ENCODE results near the gene CHST8. TPM values are rescaled to one million over a fixed set of nuclear protein-coding genes. Genes with fewer than 3 reads are reported as not detected.

CHST8 gene
- total RNA-seq, 1 donor from 2014 or later = 0.58 TPM

DNA sequence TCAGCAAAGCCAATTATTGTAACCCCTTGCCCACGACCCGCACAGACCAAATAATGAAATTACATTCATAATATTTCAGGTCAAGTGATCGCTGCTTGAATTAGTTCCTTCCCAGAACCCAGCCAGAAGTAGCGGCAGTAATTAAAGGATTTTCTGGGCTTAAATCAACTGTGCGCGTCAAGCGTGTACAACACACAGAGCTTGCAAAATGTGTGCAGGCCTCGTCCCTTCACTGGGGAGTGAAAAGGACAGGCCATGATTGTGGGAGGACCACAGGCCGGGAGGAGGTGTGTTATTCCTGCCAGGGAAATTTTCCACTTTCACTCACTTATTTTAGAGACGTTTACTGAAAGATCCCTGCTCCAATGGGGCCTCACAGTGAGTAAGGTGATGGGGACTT is 84.9 kb downstream of the CHST8 start:
- no peak for DNase-seq (ENCODE audit: extremely low read depth, low read depth, low spot score)

DNA sequence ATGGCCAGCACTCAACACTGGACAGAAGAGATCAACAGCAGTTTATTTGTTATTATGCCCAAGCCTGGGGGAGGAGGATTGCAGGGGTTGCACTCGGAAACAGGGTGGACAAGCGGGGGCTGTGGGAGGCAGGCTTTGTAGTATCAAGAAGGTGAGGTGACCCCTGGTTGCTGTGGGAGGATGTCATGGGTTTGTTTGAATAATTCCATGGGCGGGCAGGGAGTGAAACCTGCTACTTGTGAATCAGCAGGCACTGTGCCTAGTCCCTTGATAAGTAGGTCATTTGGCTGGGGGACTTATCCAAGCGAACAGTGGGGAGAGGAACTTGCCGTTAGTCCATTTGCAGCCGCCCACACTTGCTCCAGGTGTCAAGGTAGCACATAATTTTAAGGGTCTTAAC is 90.5 kb downstream of the CHST8 start:
- no peak for DNase-seq (ENCODE audit: extremely low read depth, low read depth, low spot score)

DNA sequence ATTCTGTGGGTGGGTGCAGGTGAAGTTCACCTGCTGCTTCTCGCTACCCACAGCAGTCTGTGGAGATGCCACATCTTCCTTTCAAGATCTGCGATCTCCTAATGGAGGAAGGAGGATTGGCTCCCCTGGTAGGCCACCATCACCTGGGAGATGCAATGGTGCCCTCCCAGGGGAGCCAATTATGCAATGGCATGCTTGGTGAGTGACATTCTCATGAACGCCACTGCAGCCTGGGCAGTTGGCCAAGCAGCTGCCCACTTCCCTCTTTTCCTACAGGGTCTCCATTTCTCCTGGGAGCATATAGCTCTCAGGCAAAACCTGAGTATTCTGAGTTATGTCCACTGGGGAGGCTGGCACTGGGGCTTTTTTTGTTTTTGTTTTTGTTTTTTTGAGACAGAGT is 91.4 kb downstream of the CHST8 start:
- DNase-seq (ENCODE audit: extremely low read depth, low read depth, low spot score) = no peak

DNA sequence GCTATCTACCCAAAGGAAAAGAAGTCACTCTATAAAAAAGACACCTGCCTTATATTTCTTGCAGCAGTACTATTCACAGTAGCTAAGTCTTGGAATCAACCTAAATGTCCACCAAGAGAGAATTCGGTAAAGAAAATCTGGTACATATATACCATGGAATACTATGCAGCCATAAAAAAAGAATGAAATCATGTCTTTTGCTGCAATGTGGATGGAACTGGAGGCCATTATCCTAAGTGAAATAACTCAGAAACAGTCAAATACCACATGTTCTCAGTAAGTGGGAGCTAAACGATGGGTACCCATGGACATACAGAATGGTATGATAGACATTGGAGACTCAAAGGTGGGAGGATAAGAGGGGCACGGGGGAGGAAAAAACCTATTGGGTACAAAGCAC is 92.4 kb downstream of the CHST8 start:
- DNase-seq (ENCODE audit: extremely low read depth, low read depth, low spot score) = no peak

DNA sequence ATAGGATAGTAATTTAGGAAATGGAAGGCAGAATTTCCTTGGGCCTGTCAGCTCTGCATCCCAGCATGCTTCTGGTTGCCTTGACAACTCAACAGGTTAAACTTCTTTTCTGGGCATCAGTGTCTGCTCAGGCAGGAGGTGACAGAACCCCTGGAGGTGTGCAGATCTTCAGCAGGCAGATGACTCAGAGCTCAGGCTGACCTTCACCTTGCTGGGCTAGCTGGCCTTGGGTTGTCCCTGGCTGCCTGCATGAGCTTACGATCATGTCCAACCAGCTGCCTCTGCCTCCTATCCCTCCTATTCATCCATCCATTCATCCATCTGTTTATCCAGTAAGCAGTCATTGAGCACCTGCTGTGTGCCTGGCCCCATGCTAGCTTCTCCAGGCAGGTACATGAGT is 93.7 kb downstream of the CHST8 start:
- no peak for DNase-seq (ENCODE audit: extremely low read depth, low read depth, low spot score)

DNA sequence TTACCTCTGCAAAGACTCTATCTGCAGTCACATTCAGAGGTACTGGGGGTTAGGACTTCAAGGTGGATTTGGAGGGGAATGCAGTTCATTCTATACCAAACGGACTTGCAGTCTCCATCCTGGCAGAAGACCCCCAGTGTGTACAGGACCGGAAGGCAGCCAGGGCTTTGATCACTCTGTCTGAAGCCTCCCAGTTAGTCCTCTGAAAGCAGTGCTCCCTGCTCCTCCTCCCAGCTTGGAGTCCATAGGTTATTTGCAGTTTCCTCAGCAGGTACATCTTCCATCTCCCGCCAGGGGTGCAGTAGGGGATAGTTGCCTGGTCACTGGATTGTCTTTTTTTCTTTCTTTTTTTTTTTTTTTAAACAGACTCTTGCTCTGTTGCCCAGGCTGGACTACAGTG is 96.1 kb downstream of the CHST8 start:
- DNase-seq (ENCODE audit: extremely low read depth, low read depth, low spot score) = no peak

DNA sequence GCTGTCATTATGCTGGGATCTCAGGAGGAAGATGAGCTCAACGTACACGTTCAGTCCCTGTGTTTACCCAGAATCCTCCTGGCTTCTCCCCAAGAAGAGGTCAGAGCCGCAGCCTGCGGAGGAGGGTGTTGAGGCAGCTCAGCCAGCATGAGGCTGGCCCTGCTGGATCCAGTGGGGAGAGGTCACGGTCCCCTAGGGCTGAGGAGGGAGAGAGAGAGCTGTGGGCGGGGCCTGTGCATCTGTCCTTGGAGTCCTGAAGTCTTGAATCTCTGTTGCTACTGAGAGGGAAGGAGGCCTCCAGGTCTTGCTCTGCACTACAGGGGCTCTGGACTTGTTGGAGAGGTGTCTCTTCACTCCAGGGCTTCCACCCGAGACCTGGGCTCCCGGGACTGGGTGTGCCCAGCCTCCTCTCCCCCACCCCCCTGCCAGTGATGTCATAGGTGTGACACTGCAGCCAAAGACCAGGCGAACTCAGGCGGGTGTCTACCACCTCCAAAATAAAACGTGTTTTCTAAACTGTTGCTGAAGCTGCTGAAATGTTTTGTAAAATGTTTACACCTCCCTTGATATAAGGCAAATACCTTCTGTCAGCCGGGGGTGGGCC is 97.0 kb downstream of the CHST8 start:
- DNase-seq (ENCODE audit: extremely low read depth, low read depth, low spot score) = no peak

DNA sequence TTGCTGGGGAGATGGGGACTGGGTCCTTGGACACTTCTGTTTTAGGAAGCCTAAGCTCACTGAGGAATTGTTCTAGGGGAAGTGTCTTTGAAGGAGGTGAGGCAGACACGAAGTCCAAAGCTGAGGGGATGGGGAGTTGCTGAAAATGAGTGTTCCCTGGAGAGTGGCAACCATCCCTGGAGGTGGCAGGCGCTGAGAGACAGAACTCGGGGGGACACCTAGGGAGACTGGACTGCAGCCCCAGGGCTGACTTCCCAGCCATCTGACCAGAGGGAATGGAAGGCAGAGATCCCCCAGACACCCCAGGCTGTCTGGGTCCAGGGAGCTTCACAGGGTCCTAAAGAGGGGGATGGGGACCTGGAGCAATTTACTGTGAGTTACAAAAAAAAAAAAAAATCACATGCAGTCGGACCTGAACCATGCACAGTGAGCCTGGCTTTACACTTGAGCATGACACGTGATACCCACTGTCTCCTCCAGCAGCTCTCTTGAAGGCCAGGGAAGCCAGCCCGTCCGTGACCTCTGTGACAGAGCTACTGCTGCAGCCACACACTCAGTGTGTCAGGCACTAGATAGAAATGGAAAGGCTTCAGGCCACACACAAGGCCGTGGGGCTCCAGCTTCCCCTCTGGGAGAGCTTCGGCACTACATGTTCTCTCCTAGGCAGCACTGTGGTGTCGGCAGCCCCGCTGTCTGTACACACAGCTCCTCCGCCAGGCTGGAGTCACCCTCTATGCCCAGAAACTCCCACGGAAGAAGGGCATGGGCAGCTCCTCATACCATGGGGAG is 97.8 kb downstream of the CHST8 start:
- no peak for DNase-seq (ENCODE audit: extremely low read depth, low read depth, low spot score)

DNA sequence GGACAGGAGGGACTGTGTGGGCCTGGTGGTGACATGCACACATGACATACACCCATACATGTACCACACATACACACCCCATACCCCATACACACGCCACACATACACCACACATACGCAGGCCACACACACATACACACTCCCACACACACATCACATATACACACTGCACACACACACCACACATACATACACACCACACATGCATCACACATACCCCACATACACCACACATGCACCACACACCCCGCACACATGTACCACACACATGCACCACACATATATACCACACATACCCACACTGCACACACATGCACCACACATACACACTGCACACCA is 98.4 kb downstream of the CHST8 start:
- DNase-seq (ENCODE audit: extremely low read depth, low read depth, low spot score) = no peak

DNA sequence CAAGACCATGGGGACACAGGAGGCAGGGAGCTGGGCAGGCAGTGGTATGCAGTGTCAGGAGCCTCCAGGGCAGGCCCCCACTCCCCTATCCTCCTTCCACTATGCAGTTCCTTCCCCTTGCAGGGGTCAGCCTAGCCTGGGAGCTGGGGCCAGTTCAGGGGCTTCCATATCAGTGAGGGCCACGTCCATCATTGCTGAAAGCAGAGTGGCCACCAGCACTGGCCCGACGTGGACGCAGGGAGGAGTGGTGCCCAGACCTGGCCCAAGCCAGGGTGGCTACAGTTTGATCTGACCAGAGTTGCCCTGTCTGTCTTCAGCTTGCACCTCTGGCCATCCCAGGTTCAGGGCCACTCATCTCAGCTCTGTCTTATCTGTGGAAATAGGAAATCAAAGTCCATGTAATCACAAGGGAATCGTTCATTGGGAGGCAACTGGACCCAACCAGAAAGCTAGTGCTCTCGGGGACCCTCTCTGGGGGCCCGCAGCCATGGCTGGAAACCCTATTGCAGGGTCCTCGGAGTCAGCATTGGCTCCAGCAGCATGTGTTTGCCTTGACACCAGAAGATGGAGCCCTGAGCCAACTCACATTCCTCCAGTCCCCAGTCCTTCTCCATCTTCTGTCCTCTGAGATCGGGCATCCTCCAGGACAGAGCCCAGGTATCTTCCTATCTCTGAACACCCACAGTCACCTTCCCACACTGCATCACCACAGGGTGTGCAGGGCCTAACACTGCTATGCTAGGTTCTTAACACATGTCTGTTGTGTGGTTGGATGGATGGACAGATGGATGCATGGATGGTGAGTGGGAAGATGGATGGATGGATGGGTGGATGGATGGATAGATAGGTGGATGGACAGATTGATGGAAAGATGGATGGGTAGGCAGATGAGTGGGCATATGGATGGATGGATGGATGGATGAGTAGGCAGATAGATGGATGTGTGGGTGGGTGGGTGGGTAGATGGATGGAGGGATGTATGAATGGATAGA is 99.2 kb downstream of the CHST8 start:
- DNase-seq (ENCODE audit: extremely low read depth, low read depth, low spot score) = no peak

DNA sequence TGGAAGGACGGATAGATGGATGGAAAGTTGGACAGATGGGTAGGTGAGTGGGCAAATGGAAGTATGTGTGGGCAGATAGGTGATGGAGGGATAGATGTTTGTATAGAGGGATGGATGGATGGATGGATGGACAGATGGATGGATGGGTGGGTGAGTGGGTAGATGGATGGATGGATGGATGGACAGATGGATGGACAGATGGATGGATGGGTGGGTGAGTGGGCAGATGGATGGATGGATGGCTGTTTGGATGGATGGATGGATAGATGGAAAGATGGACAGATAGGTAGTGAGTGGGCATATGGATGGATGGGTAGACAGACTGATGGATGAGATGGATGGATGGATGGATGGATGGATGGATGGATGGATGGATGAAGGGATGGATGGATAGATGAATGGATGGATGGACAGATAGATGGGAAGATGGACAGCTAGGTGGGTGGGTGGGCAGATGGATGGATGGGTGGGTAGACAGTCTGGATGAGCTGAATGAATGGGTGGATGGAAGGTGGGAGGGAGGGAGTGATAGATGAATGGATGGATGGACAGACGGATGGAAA is 100.1 kb downstream of the CHST8 start:
- DNase-seq (ENCODE audit: extremely low read depth, low read depth, low spot score) = no peak

DNA sequence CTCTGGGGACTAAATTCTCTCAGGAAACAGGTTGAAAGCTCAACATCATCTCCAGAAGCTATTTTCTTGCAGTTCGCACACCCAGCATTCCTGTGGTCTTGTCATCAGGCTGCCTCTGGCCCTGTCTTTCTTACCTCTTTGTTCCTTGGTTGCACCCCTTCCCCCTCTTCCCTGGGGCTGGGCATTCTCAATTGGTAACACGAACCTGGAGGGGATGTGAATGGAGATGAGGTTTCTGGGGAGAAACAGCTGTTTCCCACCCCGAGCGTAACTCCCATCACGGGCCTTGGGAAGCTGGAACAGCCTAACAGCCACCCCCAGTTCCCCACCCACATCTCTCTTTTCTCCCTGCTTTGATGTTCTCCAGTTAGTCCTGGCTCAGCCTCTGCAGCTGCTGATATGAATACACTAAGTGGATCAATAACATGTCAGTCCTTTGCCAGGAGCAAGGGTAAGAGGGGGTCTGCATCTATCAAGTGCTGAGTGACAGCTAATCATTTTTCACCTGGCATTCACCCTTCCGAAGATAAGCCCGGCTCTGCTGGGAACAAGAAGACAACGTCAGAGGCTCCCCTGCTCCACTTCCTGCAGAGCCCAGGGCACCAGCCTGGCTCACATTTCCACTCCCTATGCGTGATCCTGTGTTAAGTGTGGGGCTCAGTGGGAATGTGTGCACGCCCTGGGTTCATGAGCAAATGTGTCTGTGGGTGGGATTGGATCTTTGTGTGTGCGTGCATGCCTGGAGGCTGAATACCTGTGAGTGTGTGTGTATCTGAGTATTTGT is 100.9 kb downstream of the CHST8 start:
- DNase-seq (ENCODE audit: extremely low read depth, low read depth, low spot score) = no peak

DNA sequence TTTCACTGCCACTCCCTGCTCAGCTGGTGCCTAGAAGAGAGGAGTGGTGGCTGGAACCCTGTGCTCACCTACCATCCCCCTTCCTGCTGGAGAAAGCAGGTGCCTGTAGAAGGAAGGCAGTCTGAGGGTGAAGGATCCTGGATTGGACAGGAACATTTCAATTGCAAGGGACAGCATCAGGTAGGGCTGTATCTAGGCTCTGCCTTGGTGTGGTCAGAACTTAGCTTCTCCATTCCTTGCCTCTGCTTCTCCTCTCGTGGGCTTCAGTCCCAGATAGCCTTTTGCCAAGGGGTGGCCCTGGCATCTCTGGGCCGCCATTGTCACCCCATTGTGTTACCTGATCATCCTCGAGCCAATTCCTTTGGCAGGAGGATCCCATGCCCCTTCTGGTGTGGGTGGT is 101.8 kb downstream of the CHST8 start:
- no peak for DNase-seq (ENCODE audit: extremely low read depth, low read depth, low spot score)

DNA sequence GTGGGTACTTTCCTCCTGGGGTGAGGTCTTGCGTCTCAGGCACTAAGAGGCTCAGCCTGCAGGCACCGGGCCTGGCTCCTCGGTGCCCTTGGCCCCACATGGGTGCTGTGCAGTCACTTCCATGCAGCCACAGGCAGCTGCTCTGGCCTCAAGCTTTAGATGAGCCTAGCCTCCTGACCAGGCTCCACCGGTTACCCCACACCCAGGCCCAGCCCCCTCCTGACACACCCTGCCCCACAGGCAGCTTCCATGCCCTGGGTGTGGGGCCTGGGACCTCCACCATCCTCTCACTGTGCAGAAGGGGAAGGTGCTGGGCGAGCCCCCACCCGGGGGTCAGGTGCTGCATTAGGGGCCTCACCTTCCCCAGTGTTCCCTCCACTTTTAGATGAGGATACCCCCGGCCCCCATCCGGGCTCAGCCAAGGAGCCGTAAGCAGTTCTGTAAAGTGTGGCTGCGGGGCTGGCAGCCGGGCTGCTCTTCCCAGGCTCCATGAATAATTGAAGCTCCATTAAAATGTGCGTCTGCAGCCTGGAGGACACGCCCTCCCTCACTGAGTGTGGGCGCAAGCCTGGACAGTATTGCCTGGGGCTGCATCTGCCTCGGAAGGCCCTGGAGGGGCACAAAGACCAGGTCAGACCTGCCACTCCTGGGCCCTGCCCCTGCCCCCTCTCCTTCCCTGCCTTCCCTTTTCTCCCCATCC is 102.4 kb downstream of the CHST8 start:
- DNase-seq (ENCODE audit: extremely low read depth, low read depth, low spot score) = no peak

DNA sequence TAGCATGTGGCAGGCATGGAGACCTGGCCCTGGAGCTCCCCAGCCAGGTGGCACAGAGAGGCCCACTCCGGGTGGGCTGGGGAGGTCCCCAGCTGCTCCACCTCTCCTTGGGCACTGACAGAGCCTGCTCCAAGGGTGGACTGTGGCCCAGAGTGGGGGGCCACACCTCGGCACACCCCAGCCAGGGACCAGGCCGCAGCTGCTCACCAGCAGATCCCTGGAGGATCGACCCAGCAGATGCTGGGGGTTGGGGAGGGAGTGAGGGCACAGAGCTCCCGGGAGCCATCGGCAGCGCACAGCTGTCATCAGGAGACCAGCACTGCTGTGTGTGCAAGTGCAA is 102.9 kb downstream of the CHST8 start:
- DNase-seq (ENCODE audit: extremely low read depth, low read depth, low spot score) = no peak

DNA sequence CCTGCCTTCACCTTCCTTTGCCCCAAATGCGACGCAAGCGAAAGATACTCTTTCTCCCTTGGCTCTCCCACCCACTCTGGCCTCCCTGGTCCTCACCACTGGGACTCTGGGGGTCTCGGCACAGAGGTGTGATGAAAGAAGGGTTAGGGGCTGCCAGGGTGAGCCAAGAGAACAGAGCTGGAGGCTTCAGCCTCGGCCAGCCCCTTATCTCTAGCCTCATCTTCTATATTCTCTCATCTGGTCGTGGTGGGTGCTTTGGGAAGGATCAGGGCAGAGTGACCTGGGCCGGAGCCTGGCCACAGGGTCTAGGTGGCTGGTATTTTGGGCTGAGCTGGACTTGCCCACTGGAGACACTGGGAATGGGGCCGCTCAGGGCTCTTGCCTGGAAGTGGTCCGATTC is 103.8 kb downstream of the CHST8 start:
- DNase-seq (ENCODE audit: extremely low read depth, low read depth, low spot score) = no peak

DNA sequence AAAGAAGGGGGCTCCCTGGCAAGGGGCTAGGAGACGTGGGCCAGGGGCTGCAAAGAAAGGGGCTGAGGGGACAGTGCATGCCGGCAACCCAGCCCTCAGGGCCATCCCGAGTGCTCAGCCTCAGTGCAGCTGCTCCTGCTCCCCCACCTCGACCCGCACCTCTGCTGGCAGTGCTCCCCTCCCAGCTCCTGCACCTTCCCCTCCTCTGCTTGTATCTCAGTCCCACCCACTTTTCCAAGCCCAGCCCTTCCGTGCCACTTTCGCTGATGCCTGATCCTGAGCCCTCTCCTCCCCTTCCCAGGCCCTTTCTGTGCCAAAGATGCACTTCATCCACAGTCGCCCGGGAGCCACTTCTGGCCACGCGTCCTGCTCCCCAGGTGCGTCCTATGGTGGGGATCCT is 105.0 kb downstream of the CHST8 start:
- no peak for DNase-seq (ENCODE audit: extremely low read depth, low read depth, low spot score)

DNA sequence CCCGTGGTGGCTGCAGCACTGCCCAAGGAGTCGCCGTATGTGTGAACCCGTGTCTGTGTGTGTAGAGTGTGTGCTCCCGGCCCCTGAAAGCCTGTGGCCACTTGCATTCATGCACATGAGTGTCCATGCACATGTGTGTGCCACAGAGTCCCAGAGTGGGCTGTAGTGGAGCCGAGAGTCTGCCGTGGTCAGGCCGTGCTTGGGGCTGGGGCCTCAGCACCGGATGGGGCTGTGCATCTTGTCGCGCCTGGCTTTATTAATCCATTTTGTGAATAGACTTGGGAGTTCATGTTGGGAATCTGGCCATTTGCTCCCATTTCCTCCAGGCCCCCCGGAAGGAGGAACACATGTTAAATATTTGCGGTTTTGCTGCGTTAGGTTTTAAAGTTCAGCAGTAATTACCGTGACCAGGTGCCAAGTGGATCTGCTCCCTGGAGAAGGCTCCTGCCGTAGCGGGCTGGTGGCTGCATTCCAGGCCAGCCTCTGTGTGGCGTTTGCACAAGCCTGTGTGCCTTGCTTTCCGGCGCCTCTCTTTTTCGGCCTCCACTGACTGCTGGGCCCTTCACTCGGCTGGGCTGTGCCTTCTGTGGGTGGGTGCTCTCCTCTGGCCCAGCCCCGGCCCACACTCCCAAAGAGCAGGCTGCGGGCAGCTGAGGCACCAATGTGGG is 105.7 kb downstream of the CHST8 start:
- no peak for DNase-seq (ENCODE audit: extremely low read depth, low read depth, low spot score)

DNA sequence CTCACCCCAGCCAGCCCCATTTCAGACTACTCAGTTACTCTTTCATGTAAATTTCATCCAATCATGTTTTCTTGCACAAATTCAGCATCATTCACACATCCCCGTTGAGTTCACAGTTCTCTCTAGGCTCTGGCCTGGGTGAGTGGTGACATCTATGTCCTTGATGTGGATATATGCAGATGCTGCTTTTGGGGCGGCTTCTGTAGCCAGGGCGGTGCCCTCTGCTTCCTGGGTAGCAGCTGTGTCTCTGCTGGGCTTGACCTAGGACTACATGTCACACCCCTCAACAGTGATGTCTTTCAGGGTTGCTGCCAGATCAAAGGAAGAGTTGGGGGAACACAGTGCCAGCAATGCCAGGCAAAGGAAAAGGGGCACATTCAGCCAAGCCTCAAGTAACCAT is 106.4 kb downstream of the CHST8 start:
- no peak for DNase-seq (ENCODE audit: extremely low read depth, low read depth, low spot score)
